LNCaP clone FGC (cell line): ENCODE results near the gene IQSEC3.
"Not testable (repeated sequence)": the region's sequence is repeated elsewhere in the genome, so short reads cannot be mapped to it uniquely, and the experiment has no call there.

Experiments
- DNase-seq: peaks from one replicate; pipeline ENCODE4 v3.0.0-alpha.2; 2011; ENCODE audit warnings: low read depth
- H3K4me3 ChIP-seq: 2 replicates; pipeline ENCODE4 v1.5.1; 2011; ENCODE audit warnings: mild to moderate bottlenecking, low read depth, low read length, control low read depth
- CTCF ChIP-seq: IDR thresholded peaks from 2 replicates; pipeline ENCODE4 v1.5.1; 2012; ENCODE audit warnings: mild to moderate bottlenecking; ENCODE audit not compliant: control insufficient read depth, insufficient read depth; ENCODE audit errors: extremely low read depth

Gene IQSEC3

GRCh38 chr12:212415-212714 lies 145.8 kb downstream of the IQSEC3 start:
- no peak overlapping the region for H3K4me3 ChIP-seq
- TF ChIP-seq CTCF: no peak
- no peak for DNase-seq

GRCh38 chr12:212715-213526 lies 146.4 kb downstream of the IQSEC3 start:
- no peak for TF ChIP-seq CTCF
- no peak overlapping the region for H3K4me3 ChIP-seq
- no peak for DNase-seq

DNA sequence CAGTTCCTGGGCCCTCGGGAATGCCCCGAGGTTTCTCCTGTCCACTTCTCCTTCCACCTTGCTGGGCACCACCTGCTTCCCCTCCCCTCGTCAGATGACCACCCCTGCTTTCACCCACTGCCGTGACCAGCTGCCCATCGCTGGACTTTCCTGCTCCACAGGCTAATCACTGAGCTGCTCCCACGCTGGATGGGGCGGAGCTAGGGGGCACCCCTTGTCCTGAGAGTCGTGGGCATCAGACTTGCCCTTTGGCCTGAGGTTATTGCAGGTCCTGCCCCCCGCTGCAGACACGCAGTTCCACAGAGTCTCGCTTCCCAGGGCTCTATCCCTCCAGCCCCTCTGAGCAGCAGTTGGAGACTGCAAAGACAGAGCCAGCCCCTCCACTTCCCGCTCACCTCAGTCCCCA lies 147.0 kb downstream of the IQSEC3 start:
- DNase-seq: no peak
- no peak overlapping the region for H3K4me3 ChIP-seq
- TF ChIP-seq CTCF: no peak

GRCh38 chr12:214003-214741 lies 147.6 kb downstream of the IQSEC3 start, which contains the start of gene SLC6A12:
Gene SLC6A12, minus strand, starts transcription at chr12:214157. Its CDS starts 4,171 bp downstream, at chr12:209986.
- no peak for TF ChIP-seq CTCF
- H3K4me3 ChIP-seq: no peak within 1 kb of the TSS
- DNase-seq: no peak

- TF ChIP-seq CTCF: no peak
- DNase-seq: no peak
- no peak overlapping the region for H3K4me3 ChIP-seq
These were observed 148.5 kb downstream of the IQSEC3 start for GRCh38 chr12:215116-215515.

DNA sequence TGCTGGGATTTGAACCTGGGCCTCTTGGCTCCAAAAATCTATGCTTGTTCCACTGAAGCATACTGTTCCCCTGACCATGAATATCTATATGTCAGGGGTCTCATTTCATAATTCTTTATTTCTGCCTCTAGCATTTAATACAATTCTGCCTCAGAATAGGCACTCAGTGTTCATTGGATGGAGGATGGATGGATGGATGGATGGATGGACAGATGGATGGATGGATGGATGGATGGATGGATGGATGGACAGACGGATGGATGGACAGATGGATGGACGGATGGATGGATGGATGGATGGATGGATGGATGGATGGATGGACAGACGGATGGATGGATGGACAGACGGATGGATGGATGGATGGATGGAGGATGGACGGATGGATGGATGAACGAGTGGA lies 150.5 kb downstream of the IQSEC3 start:
- not testable (repeated sequence) for H3K4me3 ChIP-seq, DNase-seq

GRCh38 chr12:218221-218620 lies 151.7 kb downstream of the IQSEC3 start:
- no peak for TF ChIP-seq CTCF
- DNase-seq: no peak
- no peak overlapping the region for H3K4me3 ChIP-seq
